ELF-1 (cell line): ENCODE data around the gene FOXP1.

Experiments used
- DNase-seq: peaks from one replicate; pipeline ENCODE4 v3.0.0-alpha.2; 2016; ENCODE audit warnings: low read depth, low spot score

Gene FOXP1

GRCh38 chr3:71010726-71011455 lies 572.6 kb downstream of the FOXP1 start:
- no peak for DNase-seq

GRCh38 chr3:71008350-71008935 lies 575.1 kb downstream of the FOXP1 start:
- DNase-seq, result no peak

- peak; percentile 37 for DNase-seq
Observed at GRCh38 chr3:71006810-71007785, 576.4 kb downstream of the FOXP1 start.

- no peak for DNase-seq
Observed at GRCh38 chr3:71005702-71006321, 577.7 kb downstream of the FOXP1 start.

GRCh38 chr3:71003511-71003910 lies 580.0 kb downstream of the FOXP1 start:
- DNase-seq, result no peak

- DNase-seq, result no peak
Observed at GRCh38 chr3:71002298-71002697, 581.2 kb downstream of the FOXP1 start.

GRCh38 chr3:71001303-71001830 lies 582.2 kb downstream of the FOXP1 start:
- DNase-seq, result no peak

GRCh38 chr3:71000483-71000882 lies 583.0 kb downstream of the FOXP1 start:
- DNase-seq, result no peak

- DNase-seq, result no peak
Observed at GRCh38 chr3:70999730-71000129, 583.8 kb downstream of the FOXP1 start.

GRCh38 chr3:70996082-70996481 lies 587.4 kb downstream of the FOXP1 start:
- DNase-seq, result no peak

- DNase-seq, result no peak
Observed at GRCh38 chr3:70994644-70995043, 588.9 kb downstream of the FOXP1 start.

- DNase-seq, result no peak
Observed at GRCh38 chr3:70992562-70993204, 590.8 kb downstream of the FOXP1 start.

GRCh38 chr3:70992131-70992530 lies 591.4 kb downstream of the FOXP1 start:
- no peak for DNase-seq

- no peak for DNase-seq
Observed at GRCh38 chr3:70990723-70991122, 592.8 kb downstream of the FOXP1 start.

- no peak for DNase-seq
Observed at GRCh38 chr3:70990185-70990584, 593.3 kb downstream of the FOXP1 start.

GRCh38 chr3:70989174-70989573 lies 594.4 kb downstream of the FOXP1 start:
- no peak for DNase-seq

- no peak for DNase-seq
Observed at GRCh38 chr3:70988111-70988510, 595.4 kb downstream of the FOXP1 start.

- no peak for DNase-seq
Observed at GRCh38 chr3:70985572-70985971, 598.0 kb downstream of the FOXP1 start.

GRCh38 chr3:70984776-70985482 lies 598.6 kb downstream of the FOXP1 start:
- no peak for DNase-seq

GRCh38 chr3:70982700-70983140 lies 600.8 kb downstream of the FOXP1 start:
- peak; percentile 79 for DNase-seq
